Right ventricle myocardium inferior (tissue), 1 donor: ENCODE results near the gene TUBB2A. TPM values are rescaled to one million over a fixed set of nuclear protein-coding genes. Genes with fewer than 3 reads are reported as not detected.
A peak's percentile ranks its signal among the peaks of the same experiment; 100 is the strongest.
"Not testable (repeated sequence)": the region's sequence is repeated elsewhere in the genome, so short reads cannot be mapped to it uniquely, and the experiment has no call there.

Experiments
- ATAC-seq: fragments of 200-7000 bp; cut with Tn5 transposase; one replicate; pipeline ENCODE4 v1.9.1; 2020; ENCODE audit warnings: mild to moderate bottlenecking, moderate library complexity
- DNase-seq: peaks from one replicate; pipeline ENCODE4 v3.0.0; 2021; ENCODE audit errors: missing footprints
- intact Hi-C: fragments of 100-400 bp; cut with DNase I; formaldehyde crosslinking; loops from one replicate; pipeline ENCODE4 v1.11.0; 2022
- total RNA-seq: library from RNA; stranded (reverse); fragmentation: NEBNext Ultra II Directional; extraction: Animal tissue kit (Norgen Biotek cat#: 25700); gene quantifications from one replicate; pipeline ENCODE4 v1.2.1, GENCODE V29; 2021
- donor health status: DM: no; HTN: yes; CAD: no; lungs with severe emphysema.

The TUBB2A gene
- total RNA-seq, 1 donor from 2014 or later: 25.0 TPM

DNA sequence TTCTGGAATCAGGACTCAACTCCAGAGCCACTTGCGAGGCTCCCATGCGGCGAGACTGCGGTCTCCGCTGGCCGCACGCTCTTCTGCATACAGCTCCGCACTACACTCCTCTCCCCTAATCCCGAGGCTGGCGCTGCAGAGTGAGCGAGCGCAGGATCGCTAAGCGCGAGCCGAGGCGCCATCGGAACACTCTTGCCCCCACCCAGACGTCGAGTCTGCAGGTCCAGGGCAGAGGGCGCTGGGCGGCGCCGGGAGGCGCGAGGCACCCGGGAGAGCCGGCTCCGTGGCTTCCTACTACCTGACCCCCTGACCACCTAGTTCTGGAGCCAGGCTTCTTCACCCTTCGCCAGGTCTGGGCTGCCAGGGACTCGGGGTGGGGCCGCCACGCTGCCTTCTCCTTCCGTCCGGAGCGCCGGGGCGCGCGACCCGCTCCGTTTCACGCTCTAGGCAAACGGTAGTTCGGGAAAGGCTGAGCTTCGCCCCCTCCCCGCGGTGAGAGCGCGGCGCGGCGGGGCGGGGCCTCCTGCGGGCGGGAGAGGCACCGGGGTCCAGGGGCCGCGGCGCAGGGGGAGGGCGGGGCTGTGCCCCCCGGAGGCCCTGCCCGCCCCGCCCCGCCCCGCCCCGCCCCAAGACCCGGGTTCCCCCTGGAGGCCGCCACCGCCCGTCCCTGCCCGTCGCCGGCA, 5.4 kb upstream of the TUBB2A start:
- DNase-seq (peak; percentile 83), ATAC-seq (peak; percentile 88)
- intact Hi-C loops: loop anchor here (5.0 kb wide), 2 partner anchors 70 to 95 kb away; partner anchors contain the start of gene PSMG4

DNA sequence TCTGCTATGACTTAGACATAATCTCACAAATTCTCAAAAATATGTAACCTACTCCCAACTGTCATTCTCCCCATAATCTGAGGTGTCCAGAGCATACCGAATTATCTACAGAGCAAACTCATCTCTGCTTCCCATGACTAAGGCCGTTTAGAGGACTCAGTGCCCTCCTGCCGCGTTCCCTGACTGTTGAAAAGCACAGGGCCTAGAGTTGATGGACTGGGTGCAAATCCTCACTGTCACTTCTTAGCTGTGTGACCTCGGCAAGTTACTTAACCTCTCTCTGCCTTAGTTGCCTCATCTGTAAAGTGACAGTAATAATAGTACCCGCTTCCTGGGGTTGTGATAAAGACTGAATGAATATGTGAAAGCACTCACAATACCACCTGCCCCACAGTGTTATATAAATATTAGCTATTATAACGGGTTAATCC, 4.7 kb upstream of the TUBB2A start:
- intact Hi-C loops: loop anchor here (5.0 kb wide), 2 partner anchors 70 to 95 kb away; partner anchors contain the start of gene PSMG4
- ATAC-seq (no peak), DNase-seq (no peak)

DNA sequence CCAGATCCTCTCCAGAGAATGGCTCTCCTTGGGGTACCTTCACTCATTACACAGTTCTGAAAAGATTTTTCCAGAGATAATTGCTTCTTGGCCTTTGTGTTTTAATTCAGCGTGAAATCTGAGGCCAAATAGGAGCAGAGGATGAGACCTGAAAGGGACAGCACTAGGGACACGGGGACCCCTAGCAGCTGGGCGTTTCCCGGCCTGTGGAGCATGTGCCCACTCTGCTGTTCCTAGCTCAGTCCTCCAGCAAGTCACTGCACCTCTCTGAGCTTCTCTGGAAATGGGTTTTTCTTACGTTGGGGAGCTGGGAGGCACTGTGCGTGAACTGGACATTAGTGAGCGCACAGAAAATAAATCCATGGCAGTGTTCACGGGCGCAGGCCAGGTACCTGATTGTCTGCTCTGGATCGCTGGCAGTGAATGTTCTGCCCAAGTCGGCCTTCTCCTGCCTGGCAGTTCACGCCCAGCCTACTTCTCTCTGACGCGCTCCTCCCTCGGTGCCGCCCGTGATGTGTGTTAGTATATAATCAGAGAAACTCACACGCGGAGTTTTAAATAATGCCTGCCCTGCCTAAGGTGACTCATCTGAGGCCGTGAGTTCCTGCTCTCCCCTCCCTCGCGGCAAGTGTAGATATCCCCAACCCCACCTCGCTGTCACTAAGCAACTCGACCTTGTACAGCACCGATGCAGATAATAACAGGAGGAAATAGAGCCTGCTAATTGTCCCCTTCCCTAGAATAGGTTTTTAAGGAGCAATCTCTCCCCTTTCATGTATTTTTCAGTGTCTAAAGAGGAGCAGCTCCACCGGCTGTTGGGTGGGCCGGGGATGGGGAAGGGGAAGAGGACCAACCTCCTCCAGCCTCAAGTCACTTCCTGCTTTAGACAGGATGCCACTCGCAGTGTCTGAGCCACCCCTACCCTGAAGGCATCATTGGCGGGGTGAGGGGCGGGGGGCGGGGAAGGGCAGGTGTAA, 2.7 kb upstream of the TUBB2A start:
- ATAC-seq (no peak), DNase-seq (no peak)
- intact Hi-C loops: loop anchor here (5.0 kb wide), 2 partner anchors 72 to 97 kb away; partner anchors contain the start of gene PSMG4

DNA sequence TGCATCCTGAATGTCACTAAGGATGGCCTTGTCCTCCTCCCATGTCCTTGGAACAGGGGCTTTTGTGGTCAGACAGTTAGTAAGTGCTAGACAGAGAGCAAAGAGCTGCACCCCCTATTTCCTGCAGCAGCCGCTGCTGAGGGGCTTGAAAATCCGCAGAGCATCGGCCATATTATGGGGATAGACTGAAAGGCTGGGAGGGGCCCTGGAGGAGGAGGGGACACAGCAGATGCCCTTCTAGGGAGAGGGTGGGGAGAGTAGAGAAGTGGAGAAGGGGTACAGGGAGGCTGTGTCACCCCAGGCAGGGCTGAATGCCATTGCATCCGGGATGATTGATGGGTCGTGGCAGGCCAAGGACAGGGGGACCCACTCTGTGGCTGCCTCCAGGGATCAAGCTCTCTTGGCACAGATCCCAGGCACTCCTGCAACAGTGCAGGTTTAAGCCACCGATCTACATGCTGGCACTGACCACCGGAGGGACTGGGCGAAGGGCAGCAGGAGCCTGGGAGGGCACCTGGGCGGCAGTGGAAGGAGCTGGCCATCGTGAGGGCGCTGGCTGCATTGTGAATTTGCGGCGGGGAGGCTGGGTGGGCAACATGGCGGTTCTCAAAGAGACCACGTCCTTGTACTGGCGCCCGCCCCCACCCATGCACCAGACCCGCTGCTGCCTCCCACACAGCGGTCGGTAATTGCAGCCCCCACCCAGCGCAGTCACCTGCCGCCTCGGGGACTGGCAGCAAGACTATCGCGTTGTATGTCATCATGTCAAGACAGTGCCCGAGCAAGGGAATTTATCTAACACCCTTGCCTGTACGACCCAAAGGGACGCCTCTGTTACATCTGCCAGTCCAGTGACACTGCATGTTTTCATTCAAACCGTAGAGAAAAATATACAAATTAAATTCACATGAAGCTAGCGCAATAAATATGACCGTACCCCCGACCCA, 887 bp downstream of the TUBB2A start:
- intact Hi-C loops: loop anchor here (1.0 to 2.0 kb wide), 2 partner anchors 24 to 30 kb away; no protein-coding TSS in a partner anchor
- DNase-seq, ATAC-seq: not testable (repeated sequence)

DNA sequence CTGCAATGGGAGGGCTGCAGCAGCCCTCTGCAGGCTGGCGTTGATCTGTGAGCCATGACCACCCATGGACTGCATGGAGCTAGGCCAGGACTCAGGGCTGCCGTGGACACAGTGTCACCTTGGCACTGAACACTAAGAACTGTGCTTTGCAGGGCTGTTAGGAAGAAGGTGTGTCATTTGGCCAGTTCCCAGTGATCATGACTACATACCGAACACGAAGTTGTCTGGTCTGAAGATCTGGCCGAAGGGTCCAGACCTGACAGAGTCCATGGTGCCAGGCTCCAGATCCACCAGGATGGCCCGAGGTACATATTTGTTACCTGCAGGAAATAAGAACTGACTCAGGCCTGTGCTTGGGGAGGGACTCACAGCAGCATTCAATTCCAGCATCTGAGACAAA, 1.9 kb downstream of the TUBB2A start:
- intact Hi-C loops, DNase-seq, ATAC-seq: not testable (repeated sequence)

DNA sequence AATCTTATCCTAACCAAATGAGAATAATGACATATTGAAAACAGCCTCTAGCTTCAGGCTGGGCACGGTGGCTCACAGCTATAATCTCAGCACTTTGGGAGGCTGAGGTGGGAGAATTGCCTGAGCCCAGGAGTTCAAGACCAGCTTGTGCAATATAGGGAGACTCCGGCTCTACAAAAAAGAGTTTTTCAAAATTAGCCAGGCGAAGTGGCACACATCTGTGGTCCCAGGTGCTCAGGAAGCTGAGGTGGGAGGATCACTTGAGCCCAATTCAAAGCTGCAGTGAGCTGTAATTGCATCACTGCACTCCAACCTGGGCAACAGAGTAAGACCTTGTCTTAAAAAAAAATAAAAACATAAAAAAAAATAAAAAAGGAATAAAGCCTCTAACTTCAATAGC, 4.7 kb downstream of the TUBB2A start:
- DNase-seq (no peak), ATAC-seq (no peak)
- intact Hi-C loops: no loop called here

DNA sequence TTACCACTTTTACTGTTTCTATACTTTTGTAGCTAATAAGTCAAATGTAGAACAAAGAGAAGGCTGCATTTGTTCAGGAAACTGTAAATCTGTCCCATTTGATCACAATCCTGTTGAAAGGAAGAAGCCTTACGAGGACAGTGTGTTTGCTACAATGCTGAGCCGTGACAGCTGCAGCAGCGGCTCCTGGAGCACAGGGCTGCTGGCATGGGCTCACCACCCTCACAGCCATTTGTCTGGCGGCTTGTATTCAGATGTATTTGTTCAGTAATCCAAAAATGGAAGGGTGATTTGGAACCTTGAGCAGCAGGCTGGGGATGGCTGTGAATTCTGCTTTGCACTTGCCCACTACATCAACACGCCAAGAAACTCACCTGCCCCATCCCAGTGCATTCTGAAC, 5.7 kb downstream of the TUBB2A start:
- DNase-seq (no peak), ATAC-seq (no peak)
- intact Hi-C loops: no loop called here

DNA sequence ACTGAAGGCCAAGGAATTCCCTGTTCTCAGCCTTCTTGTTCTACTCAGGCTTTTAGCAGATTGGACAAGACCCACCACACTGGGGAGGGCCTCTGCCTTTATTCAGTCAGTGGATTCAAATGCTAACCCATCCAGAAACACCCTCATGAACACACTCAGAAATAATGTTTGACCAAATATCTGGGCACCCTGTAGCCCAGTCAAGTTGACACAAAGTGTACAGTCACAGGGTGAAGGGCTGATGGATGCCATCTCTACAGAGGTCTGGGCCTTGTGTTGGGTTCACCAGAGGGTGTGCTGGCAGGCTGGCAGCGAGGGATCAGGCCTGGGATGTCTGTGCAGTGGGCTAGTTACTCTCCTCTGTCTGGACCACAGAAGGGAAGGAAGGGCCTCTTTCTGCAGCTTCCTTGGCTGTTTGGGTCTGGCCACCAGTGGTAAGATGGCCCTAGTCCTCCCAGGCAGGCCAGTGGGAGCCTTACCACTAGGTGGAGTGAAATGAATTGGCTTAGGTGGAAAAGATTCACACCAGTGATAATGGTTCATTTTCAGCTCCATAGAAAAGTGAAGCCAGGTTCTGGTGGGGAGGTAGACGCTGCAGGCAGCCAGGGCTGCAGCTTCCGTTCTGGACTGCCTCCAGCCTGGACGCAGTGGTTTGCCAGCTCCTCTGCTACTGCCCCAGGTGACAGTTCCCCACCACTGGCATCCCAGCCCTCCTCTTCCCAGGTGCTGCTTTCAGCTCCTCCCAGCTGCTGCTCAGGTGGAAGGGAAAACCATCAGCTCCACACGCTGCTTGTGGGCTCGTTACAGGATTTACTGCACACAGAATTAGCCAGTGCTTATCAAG, 9.2 kb downstream of the TUBB2A start:
- DNase-seq: no peak
- intact Hi-C loops: no loop called here
- ATAC-seq: no peak

DNA sequence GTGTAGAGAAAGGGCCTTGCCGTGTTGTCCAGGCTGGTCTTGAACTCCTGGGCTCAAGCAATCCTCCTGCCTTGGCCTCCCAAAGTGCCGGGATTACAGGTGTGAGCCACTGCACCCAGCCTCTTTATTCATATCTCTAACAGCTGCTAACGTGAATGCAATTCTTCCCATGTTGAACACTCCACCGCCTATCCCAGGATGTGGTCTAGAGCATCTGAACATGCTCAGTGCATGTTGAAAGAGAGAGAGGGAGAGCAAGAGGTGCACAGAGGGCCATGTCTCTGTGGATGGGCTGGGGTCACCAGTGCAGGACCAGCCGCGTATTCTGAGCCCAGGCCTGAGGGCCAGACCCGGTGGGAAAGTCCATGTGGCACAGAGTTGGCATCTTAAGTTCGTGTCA, 12.8 kb downstream of the TUBB2A start:
- intact Hi-C loops: no loop called here
- ATAC-seq (no peak), DNase-seq (no peak)

DNA sequence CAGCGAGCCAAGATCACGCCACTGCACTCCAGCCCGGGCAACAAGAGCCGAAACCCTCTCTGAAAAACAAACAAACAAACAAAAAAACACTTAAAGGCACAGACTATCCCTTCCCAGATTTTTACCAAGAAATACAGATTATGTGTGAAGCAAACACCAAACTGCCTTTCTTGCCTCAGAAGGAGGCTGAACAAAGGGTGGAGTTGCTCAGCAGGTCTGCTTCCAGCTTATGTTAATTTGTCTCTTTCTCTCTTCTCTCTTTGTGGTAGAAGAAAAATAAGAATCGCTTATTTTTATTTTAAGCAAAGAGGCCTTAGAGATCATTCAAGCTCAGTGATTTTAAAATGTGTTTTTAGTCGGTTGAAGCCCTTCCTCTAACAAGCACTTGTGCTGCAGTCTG, 14.2 kb downstream of the TUBB2A start:
- intact Hi-C loops: no loop called here
- ATAC-seq: no peak
- no peak for DNase-seq

DNA sequence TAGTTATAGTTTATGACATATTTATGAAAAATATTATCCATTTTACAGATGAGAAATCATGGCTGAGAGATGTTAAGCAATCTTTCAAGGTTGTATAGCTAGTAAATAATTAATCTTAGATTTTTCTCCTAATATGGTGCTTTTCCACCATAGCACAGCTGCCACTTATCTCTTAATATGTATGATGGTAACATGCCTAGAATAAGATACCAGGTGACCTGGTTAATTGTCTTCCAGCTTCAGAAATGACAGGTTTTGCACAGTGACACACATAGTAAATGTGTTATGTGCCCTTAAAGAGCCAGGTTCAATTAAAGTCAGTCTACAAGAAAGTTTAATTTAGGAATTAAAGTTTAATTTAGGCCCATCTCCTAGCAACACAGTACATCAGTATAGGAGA, 14.8 kb downstream of the TUBB2A start:
- ATAC-seq: no peak
- intact Hi-C loops: no loop called here

DNA sequence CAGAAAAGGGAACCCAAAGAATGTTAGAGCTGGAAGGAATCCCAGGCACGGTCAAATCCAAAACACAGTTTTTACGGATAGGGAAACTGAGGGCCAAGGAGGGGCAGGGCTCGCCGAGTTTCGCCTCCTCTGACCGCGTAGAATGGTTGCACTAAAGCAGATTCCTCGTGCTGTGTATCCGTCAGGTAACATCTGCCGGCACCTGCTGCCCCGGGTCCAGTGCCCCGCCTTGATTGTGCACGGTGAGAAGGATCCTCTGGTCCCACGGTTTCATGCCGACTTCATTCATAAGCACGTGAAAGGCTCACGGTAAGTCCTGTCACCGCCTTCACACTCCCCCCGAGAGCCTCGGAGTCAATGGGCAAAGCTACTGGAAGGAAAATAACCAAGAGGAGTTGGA, 17.1 kb downstream of the TUBB2A start:
- ATAC-seq (no peak), DNase-seq (no peak)
- intact Hi-C loops: no loop called here

More for the DNA sequence above, 14.8 kb downstream of the TUBB2A start:
- DNase-seq: no peak

DNA sequence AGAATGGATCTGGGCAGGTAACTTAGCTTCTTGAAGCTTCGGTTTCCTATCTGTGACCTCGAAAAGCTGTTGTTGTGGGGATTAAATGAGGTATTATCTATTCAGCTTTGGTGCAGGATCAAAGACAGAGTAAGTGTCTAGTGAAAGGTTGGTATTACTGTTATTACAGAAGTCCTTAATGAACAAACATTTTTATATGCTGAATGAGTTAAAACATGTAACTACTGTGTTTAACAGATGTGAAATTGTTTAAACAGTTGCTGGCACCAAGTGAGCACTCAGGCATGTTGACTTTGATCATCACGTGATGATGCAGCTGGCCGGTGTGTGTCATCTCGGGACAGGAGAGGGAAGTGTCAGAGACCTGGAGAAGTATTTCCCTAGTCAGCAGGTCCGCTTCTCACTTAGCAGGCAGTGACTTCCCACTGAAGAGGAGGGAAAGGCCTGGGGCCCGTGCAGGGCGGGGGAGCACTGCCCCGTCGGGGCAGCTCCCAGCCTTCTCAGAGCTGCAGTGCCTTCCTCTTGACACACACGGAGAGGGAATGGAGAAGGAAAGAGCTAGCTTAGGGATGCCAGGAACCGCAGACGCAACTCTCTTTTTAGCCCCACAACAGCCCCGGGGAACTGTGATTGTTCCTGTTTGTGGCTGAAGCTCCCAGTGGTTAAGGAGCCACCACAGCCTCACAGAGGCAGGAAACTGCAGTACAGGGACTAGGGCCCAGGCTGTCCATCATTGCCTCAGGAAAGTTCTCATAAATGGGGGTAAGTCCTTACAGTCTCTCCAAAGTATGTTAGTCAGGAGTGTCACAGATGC, 18.0 kb downstream of the TUBB2A start:
- intact Hi-C loops: no loop called here
- ATAC-seq: peak; percentile 86

DNA sequence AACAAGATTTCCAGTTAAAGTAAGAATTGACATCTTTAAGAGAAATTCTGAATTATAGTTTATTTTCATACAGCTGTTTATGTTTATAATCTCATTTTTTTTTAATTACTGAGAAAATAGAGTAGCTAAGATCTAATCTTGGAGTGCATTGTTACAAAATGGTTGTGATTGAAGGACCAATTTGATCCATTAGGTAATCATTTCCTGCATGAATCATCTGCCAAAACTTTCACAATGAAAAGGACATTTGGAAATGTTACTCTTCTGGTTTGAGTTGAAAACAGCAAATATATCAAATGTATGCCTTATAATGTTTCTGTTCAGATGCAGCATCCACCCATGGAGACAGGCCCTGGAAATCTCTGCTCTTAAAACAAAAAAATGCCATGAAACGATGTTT, 19.0 kb downstream of the TUBB2A start:
- DNase-seq (no peak), ATAC-seq (no peak)
- intact Hi-C loops: no loop called here

More for the DNA sequence above, 18.0 kb downstream of the TUBB2A start:
- no peak for DNase-seq

DNA sequence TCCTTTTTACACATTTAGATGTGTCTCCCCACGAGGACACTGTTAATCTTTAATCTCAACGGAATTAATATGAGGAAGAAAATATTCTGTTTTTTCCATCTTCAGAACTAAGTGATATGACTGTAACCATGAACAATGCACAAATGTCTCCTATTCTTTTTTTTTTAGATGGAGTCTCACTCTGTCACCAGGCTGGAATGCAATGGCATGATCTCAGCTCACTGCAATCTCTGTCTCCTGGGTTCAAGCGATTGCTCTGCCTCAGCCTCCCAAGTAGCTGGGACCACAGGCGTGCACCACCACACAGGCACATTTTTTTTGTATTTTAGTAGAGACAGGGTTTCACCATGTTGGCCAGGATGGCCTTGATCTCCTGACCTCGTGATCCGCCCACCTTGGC, 19.5 kb downstream of the TUBB2A start:
- intact Hi-C loops, DNase-seq, ATAC-seq: not testable (repeated sequence)

DNA sequence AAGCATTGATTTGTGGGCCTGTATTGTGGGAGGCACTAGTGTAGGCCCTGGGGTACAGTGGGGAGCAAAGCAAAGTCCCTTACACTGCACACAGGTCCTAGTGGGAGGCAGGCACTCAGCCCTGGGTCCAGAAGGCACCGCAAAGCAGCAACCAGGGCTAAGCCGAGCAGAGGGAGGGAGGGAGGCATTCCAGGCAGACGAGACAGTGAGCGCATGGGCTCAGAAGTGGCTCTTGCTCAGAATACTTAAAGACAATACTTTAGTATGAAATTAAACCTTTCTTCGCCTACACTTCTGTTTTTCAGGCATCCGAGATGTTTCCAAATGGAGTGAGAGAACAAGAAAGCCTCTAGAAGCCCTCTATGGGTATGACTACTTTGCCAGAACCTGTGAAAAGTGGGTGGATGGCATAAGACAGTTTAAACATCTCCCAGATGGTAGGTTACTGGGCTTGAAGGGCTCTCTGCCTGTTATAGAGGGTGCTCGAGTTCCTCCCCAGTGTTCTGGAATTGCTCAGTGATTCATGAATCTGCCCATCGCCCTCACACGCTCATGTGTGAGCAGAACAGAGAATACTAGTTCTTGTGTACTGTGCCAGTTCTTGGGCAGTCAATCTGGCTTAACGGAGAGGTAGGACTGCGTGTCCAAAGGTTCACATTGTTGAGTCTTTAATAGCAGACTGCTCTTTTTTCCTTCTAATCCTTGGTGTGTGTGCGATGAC, 20.1 kb downstream of the TUBB2A start:
- intact Hi-C loops: no loop called here
- ATAC-seq (no peak), DNase-seq (no peak)
